Tracheal epithelial cell (primary cell): ENCODE data around the gene KCNA4. TPM values are rescaled to one million over a fixed set of nuclear protein-coding genes. Genes with fewer than 3 reads are reported as not detected.

Experiments
- total RNA-seq: library from RNA; depleted of rRNA; stranded (reverse); fragments of >200 nt; gene quantifications from 2 replicates; pipeline ENCODE4 v1.2.1, GENCODE V29; 2014

The KCNA4 gene
- not detected in 2 replicates for total RNA-seq

GRCh38 chr11:30016588-30017363 is at the start of gene KCNA4:
Gene KCNA4 (minus strand): TSS chr11:30017030. CDS start chr11:30012678, 4,352 bp downstream.

Other genes starting within 250 kb of the KCNA4 start
- not detected in 2 replicates for gene FSHB, start 214.0 kb upstream of the KCNA4 start, total RNA-seq